PC-9 (cell line): ENCODE data around the gene HELZ. TPM values are rescaled to one million over a fixed set of nuclear protein-coding genes. Genes with fewer than 3 reads are reported as not detected.
A peak's percentile ranks its signal among the peaks of the same experiment; 100 is the strongest.

ENCODE experiments used
- BruUV-seq: library from RNA; stranded (reverse); fragments of 400-500 nt; replicated peaks from 2 replicates; lab custom pipeline; 2021; lab: Mats Ljungman, UMichigan
- CTCF ChIA-PET: fragments of 300-600 bp; sonication (Branson Sonifier 250); formaldehyde crosslinking; loops from one replicate; lab custom pipeline; 2022; ENCODE audit warnings: antibody characterized with exemption; lab: Charles Lee
- POLR2A ChIA-PET: fragments of 300-600 bp; sonication (Branson Sonifier 250); formaldehyde crosslinking; loops from one replicate; lab custom pipeline; 2022; ENCODE audit warnings: antibody characterized with exemption; ENCODE audit not compliant: unreplicated experiment; lab: Charles Lee
- DNase-seq, 2 experiments: peaks; one replicate each; pipeline versions ENCODE4 v3.0.0 to v3.0.0-alpha.2; 2015 to 2022; ENCODE audit warnings: mixed read lengths in 1 of 2
- H2AFZ ChIP-seq: fragments of 200-600 bp; sonication (generic); 2 replicates; pipeline ENCODE4 v1.8.1; 2017; ENCODE audit warnings: antibody characterized with exemption
- H3F3A ChIP-seq: fragments of 200-600 bp; sonication (generic); 2 replicates; pipeline ENCODE4 v1.8.1; 2017; ENCODE audit warnings: antibody characterized with exemption, mild to moderate bottlenecking, low read depth; ENCODE audit not compliant: insufficient read depth
- H3K27ac ChIP-seq: fragments of 200-600 bp; sonication (generic); 2 replicates; pipeline ENCODE4 v1.6.1; 2016; ENCODE audit warnings: mixed run types
- H3K27me3 ChIP-seq: fragments of 200-600 bp; sonication (generic); 2 replicates; pipeline ENCODE4 v1.6.1; 2016; ENCODE audit warnings: low read depth, mixed run types; ENCODE audit not compliant: insufficient read depth
- H3K36me3 ChIP-seq: fragments of 200-600 bp; sonication (generic); 2 replicates; pipeline ENCODE4 v1.6.1; 2016; ENCODE audit warnings: low read depth, mixed run types
- H3K4me1 ChIP-seq: fragments of 200-600 bp; sonication (generic); replicated peaks from 2 replicates; pipeline ENCODE4 v1.6.1; 2016; ENCODE audit warnings: mixed run types; ENCODE audit not compliant: insufficient read depth
- H3K4me2 ChIP-seq: fragments of 200-600 bp; sonication (generic); 2 replicates; pipeline ENCODE4 v1.6.1; 2017; ENCODE audit warnings: mixed run types
- H3K4me3 ChIP-seq: fragments of 200-600 bp; sonication (generic); 2 replicates; pipeline ENCODE4 v1.6.1; 2016; ENCODE audit warnings: mixed run types
- H3K79me2 ChIP-seq: fragments of 200-600 bp; sonication (generic); 2 replicates; pipeline ENCODE4 v1.6.1; 2017; ENCODE audit warnings: low read depth, mixed run types
- H3K9me2 ChIP-seq: fragments of 200-600 bp; sonication (generic); 2 replicates; pipeline ENCODE4 v1.8.1; 2017; ENCODE audit warnings: mild to moderate bottlenecking; ENCODE audit not compliant: insufficient read depth
- H3K9me3 ChIP-seq: fragments of 200-600 bp; sonication (generic); 2 replicates; pipeline ENCODE4 v1.8.1; 2016; ENCODE audit warnings: low read depth; ENCODE audit not compliant: insufficient read depth
- H4K20me1 ChIP-seq: fragments of 200-600 bp; sonication (generic); 2 replicates; pipeline ENCODE4 v1.8.1; 2017; ENCODE audit not compliant: insufficient read depth
- CTCF ChIP-seq: fragments of 200-600 bp; sonication (generic); conservative IDR thresholded peaks from 2 replicates; pipeline ENCODE4 v1.6.1; 2017; ENCODE audit warnings: mixed run types, antibody characterized with exemption, mild to moderate bottlenecking, moderate library complexity
- EZH2 ChIP-seq: fragments of 200-600 bp; sonication (generic); IDR thresholded peaks from 2 replicates; pipeline ENCODE4 v1.8.0; 2017; ENCODE audit warnings: antibody characterized with exemption, low read depth
- intact Hi-C: fragments of 100-400 bp; cut with micrococcal nuclease; formaldehyde crosslinking; loops from one replicate; pipeline ENCODE4 v1.10.0; 2022; ENCODE audit not compliant: unreplicated experiment
- total RNA-seq: library from RNA; stranded (reverse); gene quantifications from 2 replicates; pipeline ENCODE4 v1.2.3, GENCODE V29; 2021

HELZ gene
- total RNA-seq, 1 experiment from 2014 or later, result 38.0 TPM

DNA sequence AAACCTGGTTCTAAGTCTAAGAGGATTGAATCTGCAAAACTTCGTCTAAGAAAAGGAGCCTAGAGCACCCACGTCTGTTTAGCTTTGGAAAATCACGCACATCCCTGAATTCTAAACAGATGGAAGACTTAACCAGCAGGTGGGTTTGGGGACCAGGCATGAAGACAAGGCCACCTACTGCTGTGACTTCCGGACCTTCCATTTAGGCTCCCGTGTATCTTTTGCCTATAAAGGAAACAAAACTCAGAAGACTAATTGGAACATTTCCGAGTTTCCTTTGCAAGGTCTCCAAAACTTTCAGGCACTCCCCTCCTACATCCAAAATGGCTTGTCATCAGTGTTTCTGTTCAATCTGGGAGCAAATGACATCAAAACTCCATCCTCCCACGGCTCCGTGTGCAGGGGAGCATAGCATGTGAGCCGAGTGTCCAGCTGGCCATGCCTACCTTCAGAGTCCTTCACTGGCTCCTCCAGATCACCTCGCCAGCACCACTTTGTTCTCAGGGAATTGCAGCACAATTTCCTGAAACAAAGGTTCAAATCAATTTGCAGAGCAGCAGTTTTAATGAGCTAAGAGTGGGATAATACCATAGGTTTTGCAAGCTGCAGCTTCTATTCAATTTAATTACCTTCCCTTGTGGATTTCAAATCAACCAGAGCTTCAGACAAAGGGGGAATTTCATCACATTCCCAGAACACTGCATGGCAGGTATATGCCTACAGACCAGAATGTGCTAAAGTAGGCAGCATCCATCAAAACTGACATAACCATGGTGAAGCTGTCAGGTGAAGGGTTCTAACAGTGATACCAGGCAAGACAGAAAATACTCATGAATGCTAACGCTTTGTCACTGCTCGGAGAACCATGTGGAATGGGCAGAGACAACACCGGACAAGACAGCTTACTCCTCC lies 177.2 kb downstream of the HELZ start:
- POLR2A ChIA-PET, result no interaction called here
- no peaks in the 10 kb centered on the region for H3K9me3 ChIP-seq
- no peaks in the 10 kb centered on the region for H3K36me3 ChIP-seq
- H3K4me3 ChIP-seq, result no peak overlapping the region
- intact Hi-C loops, result no loop called here
- no peak overlapping the region for H3K4me2 ChIP-seq
- no peak for DNase-seq
- CTCF ChIA-PET, result interaction anchor here (0.6 kb wide), 1 partner anchor 10 kb away, joined by 3 read pairs; no protein-coding TSS in a partner anchor
- no peak for TF ChIP-seq CTCF
- TF ChIP-seq EZH2, result no peak
- no peak overlapping the region for H2AFZ ChIP-seq
- no peaks in the 10 kb centered on the region for H3F3A ChIP-seq
- no peaks in the 10 kb centered on the region for H3K27me3 ChIP-seq
- H3K9me2 ChIP-seq, result no peaks in the 10 kb centered on the region
- no peaks in the 10 kb centered on the region for H3K79me2 ChIP-seq
- H4K20me1 ChIP-seq, result no peaks in the 10 kb centered on the region
- H3K4me1 ChIP-seq, result no peaks in the 10 kb centered on the region
- no TSS peak for BruUV-seq
- H3K27ac ChIP-seq, result no peak overlapping the region

DNA sequence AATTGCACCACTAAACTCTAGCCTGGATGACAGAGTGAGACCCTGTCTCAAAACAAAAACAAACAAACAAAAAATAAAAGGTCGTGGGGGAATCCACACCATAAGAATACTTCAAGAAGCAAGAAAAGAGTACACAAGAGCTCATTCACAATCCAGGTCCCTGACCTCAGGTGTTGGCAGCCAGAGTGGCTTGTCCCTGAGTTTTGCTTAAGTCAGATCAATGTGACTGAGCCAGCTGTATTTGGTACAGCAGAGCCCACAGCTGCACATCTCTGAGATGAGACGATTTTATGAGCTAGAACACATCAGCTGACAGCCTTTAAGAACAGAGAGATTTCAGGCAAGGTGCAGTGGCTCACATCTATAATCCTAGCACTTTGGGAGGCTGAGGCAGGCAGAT lies 178.3 kb downstream of the HELZ start:
- intact Hi-C loops, result no loop called here
- POLR2A ChIA-PET, result interaction anchor here (0.5 kb wide), 1 partner anchor 24 kb away, joined by 8 read pairs; no protein-coding TSS in a partner anchor
- H3K36me3 ChIP-seq, result no peaks in the 10 kb centered on the region
- TF ChIP-seq EZH2, result no peak
- no peak for TF ChIP-seq CTCF
- no peaks in the 10 kb centered on the region for H3K9me3 ChIP-seq
- no peaks in the 10 kb centered on the region for H3K4me1 ChIP-seq
- no peaks in the 10 kb centered on the region for H3K9me2 ChIP-seq
- H3K27ac ChIP-seq, result no peak overlapping the region
- H3K79me2 ChIP-seq, result no peaks in the 10 kb centered on the region
- no peak overlapping the region for H2AFZ ChIP-seq
- no peak overlapping the region for H3K4me2 ChIP-seq
- no peak for DNase-seq
- H3F3A ChIP-seq, result no peaks in the 10 kb centered on the region
- TSS peak; percentile 14 for BruUV-seq
- H3K27me3 ChIP-seq, result no peaks in the 10 kb centered on the region
- CTCF ChIA-PET, result interaction anchor here (0.6 kb wide), 1 partner anchor 11 kb away, joined by 3 read pairs; no protein-coding TSS in a partner anchor
- no peaks in the 10 kb centered on the region for H4K20me1 ChIP-seq
- H3K4me3 ChIP-seq, result no peak overlapping the region

DNA sequence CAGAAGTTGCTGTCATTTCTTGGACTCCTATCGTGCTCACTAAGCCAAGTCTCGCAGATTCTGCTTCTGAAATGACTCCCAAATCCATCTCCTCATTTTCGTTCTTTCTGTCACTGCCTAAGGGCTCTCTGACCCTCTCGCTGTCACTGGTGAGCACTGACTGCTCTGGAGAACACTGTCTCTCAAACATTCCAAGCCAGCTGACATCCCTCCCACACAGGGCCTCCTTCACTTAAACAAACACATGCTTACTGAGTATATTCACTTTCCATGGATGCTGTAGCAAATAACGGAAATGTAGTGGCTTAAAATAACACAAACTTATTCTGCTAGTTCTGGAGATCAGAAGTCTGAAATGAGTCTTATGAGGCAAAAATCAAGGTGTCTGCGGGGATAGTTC lies 181.9 kb downstream of the HELZ start:
- no peak overlapping the region for H3K27ac ChIP-seq
- no peak overlapping the region for H3K4me2 ChIP-seq
- H3K9me2 ChIP-seq, result no peaks in the 10 kb centered on the region
- no peaks in the 10 kb centered on the region for H3K9me3 ChIP-seq
- no peak for DNase-seq
- H2AFZ ChIP-seq, result no peak overlapping the region
- ChIA-PET CTCF (no interaction called here), POLR2A (no interaction called here)
- H3K4me1 ChIP-seq, result no peaks in the 10 kb centered on the region
- H3K27me3 ChIP-seq, result no peaks in the 10 kb centered on the region
- H3K4me3 ChIP-seq, result no peak overlapping the region
- no peaks in the 10 kb centered on the region for H3F3A ChIP-seq
- no peak for TF ChIP-seq EZH2
- no peak for TF ChIP-seq CTCF
- intact Hi-C loops, result no loop called here
- no peaks in the 10 kb centered on the region for H4K20me1 ChIP-seq
- no peaks in the 10 kb centered on the region for H3K79me2 ChIP-seq
- no TSS peak for BruUV-seq
- no peaks in the 10 kb centered on the region for H3K36me3 ChIP-seq
